GM12892 (cell line): Measurements from ENCODE around the gene IGF2BP1.

Source experiments
- POLR2A ChIP-seq: IDR thresholded peaks from 2 replicates; pipeline ENCODE4 v1.6.1; 2011; ENCODE audit warnings: low read depth, low read length, control low read depth
- POLR2AphosphoS5 ChIP-seq: IDR thresholded peaks from 2 replicates; pipeline ENCODE4 v1.6.1; 2011; ENCODE audit warnings: low read depth, low read length, control low read depth

GRCh38 chr17:48990882-48991357 lies 6.3 kb upstream of the IGF2BP1 start:
- TF ChIP-seq POLR2A (no peak), POLR2AphosphoS5 (no peak)
